Fibroblast of the aortic adventitia (primary cell): Measurements from ENCODE around the gene COL2A1. TPM values are rescaled to one million over a fixed set of nuclear protein-coding genes. Genes with fewer than 3 reads are reported as not detected.

ENCODE experiments used
- DNase-seq: peaks from one replicate; pipeline ENCODE4 v3.0.0-alpha.2; 2010; ENCODE audit warnings: low read depth
- H3K4me3 ChIP-seq: 2 replicates; pipeline ENCODE4 v1.5.1; 2011; ENCODE audit warnings: low read depth, mild to moderate bottlenecking, control low read depth, low read length, moderate library complexity
- total RNA-seq: library from RNA; depleted of rRNA; stranded (reverse); fragments of >200 nt; gene quantifications from 2 replicates; pipeline ENCODE4 v1.2.3, GENCODE V29; 2012; ENCODE audit warnings: low replicate concordance
- TF ChIP-seq, protein P1 (sequence below): IDR thresholded peaks from 2 replicates; pipeline ENCODE4 v1.5.1; 2011; ENCODE audit warnings: mild to moderate bottlenecking, low read length, control low read depth, inconsistent platforms; ENCODE audit not compliant: insufficient read depth

COL2A1 gene
- total RNA-seq, 1 donor: not detected

DNA sequence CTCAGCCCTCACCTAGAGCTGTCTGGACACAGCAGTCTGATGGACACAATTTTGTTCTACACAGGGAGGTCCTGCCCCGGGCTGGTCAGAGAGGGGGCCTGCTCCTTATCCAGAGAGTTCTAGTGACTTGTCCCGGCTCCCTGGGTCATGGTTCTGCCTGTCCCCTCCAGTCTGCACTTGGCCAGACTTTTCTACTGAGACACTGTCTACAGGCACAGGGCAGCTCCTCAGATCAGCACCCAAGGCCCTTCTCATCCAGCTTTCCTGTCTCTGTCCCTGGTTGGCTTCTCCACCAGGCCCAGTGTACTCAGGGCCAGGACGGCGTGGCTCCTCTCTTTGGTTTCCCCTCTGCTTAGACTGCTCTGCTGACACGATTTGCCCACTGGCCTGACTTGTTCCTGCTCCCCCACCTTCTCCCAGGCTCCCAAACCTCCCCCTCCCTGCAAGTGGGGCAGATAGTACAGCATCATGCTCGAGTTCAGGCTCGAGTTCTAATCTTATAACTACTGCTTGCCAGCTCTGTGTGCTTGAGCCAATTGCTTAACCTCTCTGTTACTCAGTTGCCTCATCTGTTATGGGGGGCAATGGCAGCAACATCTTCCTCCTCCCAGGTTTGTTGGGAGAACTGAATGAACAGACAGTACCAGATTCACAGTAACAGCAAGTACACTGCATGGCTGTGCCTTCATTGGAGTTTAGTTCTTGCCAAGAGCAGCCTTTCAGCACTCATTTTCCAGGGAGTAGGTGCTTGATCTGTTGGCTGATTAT, 22.0 kb upstream of the COL2A1 start:
- H3K4me3 ChIP-seq: no peak overlapping the region
- TF ChIP-seq, protein P1, sequence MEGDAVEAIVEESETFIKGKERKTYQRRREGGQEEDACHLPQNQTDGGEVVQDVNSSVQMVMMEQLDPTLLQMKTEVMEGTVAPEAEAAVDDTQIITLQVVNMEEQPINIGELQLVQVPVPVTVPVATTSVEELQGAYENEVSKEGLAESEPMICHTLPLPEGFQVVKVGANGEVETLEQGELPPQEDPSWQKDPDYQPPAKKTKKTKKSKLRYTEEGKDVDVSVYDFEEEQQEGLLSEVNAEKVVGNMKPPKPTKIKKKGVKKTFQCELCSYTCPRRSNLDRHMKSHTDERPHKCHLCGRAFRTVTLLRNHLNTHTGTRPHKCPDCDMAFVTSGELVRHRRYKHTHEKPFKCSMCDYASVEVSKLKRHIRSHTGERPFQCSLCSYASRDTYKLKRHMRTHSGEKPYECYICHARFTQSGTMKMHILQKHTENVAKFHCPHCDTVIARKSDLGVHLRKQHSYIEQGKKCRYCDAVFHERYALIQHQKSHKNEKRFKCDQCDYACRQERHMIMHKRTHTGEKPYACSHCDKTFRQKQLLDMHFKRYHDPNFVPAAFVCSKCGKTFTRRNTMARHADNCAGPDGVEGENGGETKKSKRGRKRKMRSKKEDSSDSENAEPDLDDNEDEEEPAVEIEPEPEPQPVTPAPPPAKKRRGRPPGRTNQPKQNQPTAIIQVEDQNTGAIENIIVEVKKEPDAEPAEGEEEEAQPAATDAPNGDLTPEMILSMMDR: no peak
- DNase-seq: no peak

DNA sequence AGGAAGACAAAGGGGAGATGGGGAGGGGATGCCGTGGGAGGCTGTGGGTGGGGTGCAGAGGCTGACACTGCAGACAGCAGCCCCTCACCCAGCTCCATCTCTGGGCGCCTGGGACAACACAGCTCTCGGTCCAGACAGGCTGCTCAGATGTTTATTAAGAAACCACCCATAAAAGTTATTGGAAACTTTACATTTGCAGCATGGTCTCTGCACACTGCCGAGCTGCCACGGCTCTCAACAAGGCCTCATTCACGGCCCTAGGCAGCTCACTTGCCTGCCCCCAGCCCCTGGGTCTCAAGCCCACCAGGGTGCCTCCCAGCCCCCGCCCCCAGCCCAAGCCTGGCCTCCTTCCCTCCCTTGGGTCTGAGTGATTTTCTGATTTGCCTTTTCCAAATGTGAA, 21.0 kb upstream of the COL2A1 start:
- TF ChIP-seq, protein P1: no peak
- no peak overlapping the region for H3K4me3 ChIP-seq
- no peak for DNase-seq

DNA sequence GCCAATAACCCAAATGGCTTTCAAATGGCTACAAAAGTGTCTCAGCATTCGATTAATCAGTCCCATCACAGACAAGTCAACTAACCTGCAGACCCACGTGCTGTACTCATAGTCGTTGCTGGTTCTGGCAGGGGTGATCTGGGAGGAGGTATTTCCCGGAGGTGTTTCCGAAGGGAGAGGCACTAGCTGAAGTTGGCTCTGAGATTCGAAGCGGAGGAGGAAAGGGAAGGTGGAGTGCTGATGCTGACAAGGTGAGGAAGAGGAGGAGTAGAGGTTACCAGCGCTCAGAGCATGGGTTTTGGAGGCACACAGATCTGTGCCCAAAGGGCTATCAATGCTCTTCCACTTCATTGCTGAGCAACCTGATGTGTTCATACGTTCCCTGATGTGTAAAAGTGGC, 20.5 kb upstream of the COL2A1 start:
- no peak overlapping the region for H3K4me3 ChIP-seq
- TF ChIP-seq, protein P1: no peak
- DNase-seq: no peak

DNA sequence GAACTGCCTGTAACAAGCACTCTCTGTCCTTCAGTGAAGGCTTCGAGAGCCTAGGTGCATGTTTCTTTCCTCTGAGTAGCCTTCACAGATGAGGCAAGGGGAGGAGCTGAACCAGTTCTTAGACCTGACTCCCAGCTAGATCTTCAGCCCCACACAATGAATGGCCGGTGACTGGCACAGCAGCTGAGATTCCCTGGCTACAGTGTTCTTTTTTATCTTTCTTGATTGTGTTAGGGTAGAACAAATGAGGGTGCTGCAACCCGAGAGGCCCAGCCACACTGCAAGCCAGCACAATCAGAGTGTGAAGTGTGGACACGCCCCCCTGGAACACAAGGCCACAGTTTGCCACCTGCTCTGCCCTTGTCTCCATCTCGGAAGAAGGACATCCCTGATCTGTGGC, 19.1 kb upstream of the COL2A1 start:
- DNase-seq: no peak
- TF ChIP-seq, protein P1: no peak
- H3K4me3 ChIP-seq: no peak overlapping the region

DNA sequence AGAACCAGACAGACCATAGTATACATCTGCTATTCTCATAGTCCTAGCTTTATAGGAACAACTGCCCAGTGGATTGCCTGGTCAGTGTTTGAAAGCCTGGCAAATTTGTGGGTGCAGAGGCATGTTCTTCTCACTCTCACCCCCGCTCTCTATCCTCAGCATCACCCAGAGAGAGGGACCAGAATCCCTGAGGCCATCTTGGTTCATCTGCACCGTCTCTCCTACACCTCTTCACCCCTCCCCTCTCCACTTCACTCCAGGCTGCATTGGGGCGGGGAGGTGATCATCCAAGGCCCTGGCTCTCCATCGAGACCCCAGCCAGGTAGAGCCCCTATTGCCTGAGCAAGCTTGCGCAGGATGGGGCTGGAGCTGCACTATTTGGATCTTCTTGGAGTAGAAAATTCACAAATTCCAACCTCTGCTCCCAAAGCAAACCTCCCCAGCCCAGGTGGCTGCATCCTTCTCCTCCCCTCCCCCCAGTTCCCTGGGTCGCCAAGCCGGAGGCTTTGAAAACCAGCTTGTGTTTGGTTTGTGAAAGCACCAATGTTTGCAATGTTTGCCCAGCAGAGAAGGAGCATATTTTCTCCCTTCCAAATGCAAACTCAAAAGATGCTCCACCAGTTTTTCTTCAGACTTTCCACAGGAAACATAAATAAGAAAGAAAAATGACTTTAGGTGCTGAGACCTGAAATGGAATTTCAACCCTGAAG, 18.6 kb upstream of the COL2A1 start:
- TF ChIP-seq, protein P1: no peak
- no peak for DNase-seq

DNA sequence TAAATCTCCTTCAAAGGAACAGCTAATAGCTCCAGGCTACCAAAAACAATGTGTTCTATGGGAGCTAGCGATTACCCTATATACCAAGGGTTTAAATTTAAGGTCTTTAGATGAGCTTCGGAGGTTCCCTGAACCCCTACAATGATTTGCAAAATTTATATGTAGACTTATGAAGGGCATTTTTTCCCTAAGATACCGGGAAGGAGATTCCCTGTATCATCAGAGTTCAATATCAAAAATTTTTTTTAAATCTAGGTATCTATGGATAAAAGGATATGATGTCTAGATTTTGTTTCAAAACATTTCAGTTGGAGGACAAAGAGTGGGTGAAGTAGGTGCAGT, 17.9 kb upstream of the COL2A1 start:
- no peak overlapping the region for H3K4me3 ChIP-seq
- TF ChIP-seq, protein P1: no peak
- no peak for DNase-seq

More for the DNA sequence above, 18.6 kb upstream of the COL2A1 start:
- no peak overlapping the region for H3K4me3 ChIP-seq
